Esophagus squamous epithelium (tissue), 4 donors: ENCODE data around the gene EEF1B2.

Experiments used
- POLR2A ChIP-seq, 4 donors: fragments of 450-650 bp; IDR thresholded peaks; one replicate each; pipeline ENCODE4 v1.6.1; 2017; ENCODE audit warnings: antibody characterized with exemption in 4 of 4, mild to moderate bottlenecking in 4 of 4, moderate library complexity in 3 of 4
- TF ChIP-seq, protein P1 (sequence below), 6 experiments: fragments of 450-650 bp in 4 of 6; fragments of 200-600 bp in 2 of 6; sonication (generic) in 2 of 6; IDR thresholded peaks; one replicate each; pipeline ENCODE4 v1.5.1; 2016 to 2019; ENCODE audit warnings: antibody characterized with exemption in 6 of 6, mild to moderate bottlenecking in 4 of 6, moderate library complexity in 4 of 6

GRCh38 chr2:206192157-206192556 lies 32.5 kb downstream of the EEF1B2 start:
- TF ChIP-seq, protein P1, sequence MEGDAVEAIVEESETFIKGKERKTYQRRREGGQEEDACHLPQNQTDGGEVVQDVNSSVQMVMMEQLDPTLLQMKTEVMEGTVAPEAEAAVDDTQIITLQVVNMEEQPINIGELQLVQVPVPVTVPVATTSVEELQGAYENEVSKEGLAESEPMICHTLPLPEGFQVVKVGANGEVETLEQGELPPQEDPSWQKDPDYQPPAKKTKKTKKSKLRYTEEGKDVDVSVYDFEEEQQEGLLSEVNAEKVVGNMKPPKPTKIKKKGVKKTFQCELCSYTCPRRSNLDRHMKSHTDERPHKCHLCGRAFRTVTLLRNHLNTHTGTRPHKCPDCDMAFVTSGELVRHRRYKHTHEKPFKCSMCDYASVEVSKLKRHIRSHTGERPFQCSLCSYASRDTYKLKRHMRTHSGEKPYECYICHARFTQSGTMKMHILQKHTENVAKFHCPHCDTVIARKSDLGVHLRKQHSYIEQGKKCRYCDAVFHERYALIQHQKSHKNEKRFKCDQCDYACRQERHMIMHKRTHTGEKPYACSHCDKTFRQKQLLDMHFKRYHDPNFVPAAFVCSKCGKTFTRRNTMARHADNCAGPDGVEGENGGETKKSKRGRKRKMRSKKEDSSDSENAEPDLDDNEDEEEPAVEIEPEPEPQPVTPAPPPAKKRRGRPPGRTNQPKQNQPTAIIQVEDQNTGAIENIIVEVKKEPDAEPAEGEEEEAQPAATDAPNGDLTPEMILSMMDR (IDR thresholded peaks at IDR 0.05): no peak
- TF ChIP-seq POLR2A (IDR thresholded peaks at IDR 0.05): no peak
